Activated effector memory CD4-positive, alpha-beta T cell treated with Interleukin-2 at 50 U/mL for 16 hours (primary cell): Measurements from ENCODE around the gene SPG7.

Experiments used
- DNase-seq: peaks from one replicate; pipeline ENCODE4 v3.0.0-alpha.2; 2020

The SPG7 gene

GRCh38 chr16:89489040-89489897, 18.9 kb upstream of the SPG7 start:
- DNase-seq, result peak; percentile 80

GRCh38 chr16:89489898-89490438, 18.2 kb upstream of the SPG7 start:
- DNase-seq, result no peak

- peak; percentile 98 for DNase-seq
These were observed 17.6 kb upstream of the SPG7 start, which contains the start of gene ANKRD11 for GRCh38 chr16:89490439-89491237. Gene ANKRD11, minus strand, starts transcription at chr16:89490561. Its CDS starts 173,542 bp downstream, at chr16:89317019.

- no peak for DNase-seq
These were observed 16.8 kb upstream of the SPG7 start for GRCh38 chr16:89491238-89491869.

GRCh38 chr16:89491974-89492687, 16.1 kb upstream of the SPG7 start:
- DNase-seq, result no peak

- DNase-seq, result no peak
These were observed 14.4 kb upstream of the SPG7 start for GRCh38 chr16:89493776-89494175.

GRCh38 chr16:89495121-89495520, 13.1 kb upstream of the SPG7 start:
- DNase-seq, result no peak

- DNase-seq, result no peak
These were observed 9.4 kb upstream of the SPG7 start for GRCh38 chr16:89498839-89499238.

- no peak for DNase-seq
These were observed 8.4 kb upstream of the SPG7 start for GRCh38 chr16:89499767-89500166.

- no peak for DNase-seq
These were observed 5.9 kb upstream of the SPG7 start for GRCh38 chr16:89502081-89502843.

- no peak for DNase-seq
These were observed 4.1 kb upstream of the SPG7 start for GRCh38 chr16:89504091-89504490.

GRCh38 chr16:89505204-89506112, 2.7 kb upstream of the SPG7 start:
- peak; percentile 82 for DNase-seq

GRCh38 chr16:89506113-89506504, 2.1 kb upstream of the SPG7 start:
- no peak for DNase-seq

- peak; percentile 4 for DNase-seq
These were observed 1.4 kb upstream of the SPG7 start for GRCh38 chr16:89506791-89507191.

GRCh38 chr16:89507214-89507833, 879 bp upstream of the SPG7 start:
- no peak for DNase-seq

- DNase-seq, result no peak
These were observed 2.3 kb downstream of the SPG7 start for GRCh38 chr16:89510526-89510925.

- DNase-seq, result no peak
These were observed 3.2 kb downstream of the SPG7 start for GRCh38 chr16:89511374-89511773.

GRCh38 chr16:89512453-89512852, 4.2 kb downstream of the SPG7 start:
- DNase-seq, result no peak

GRCh38 chr16:89517128-89517527, 8.9 kb downstream of the SPG7 start:
- DNase-seq, result no peak

GRCh38 chr16:89519881-89520280, 11.7 kb downstream of the SPG7 start:
- no peak for DNase-seq
